Astrocyte (in vitro differentiated cells and primary cell): ENCODE data around the gene GNAO1. TPM values are rescaled to one million over a fixed set of nuclear protein-coding genes. Genes with fewer than 3 reads are reported as not detected.

Source experiments
- DNase-seq: peaks from one replicate; pipeline ENCODE4 v3.0.0-alpha.2; 2010; ENCODE audit warnings: low read depth
- FAIRE-seq: peaks from 2 replicates; lab custom pipeline; 2011; peaks lifted over from hg19 to GRCh38; lab: Jason Lieb, UNC
- H2AFZ ChIP-seq: 2 replicates; pipeline ENCODE4 v1.6.0; 2012; ENCODE audit warnings: low read depth, low read length, inconsistent platforms
- H3K27ac ChIP-seq: 2 replicates; pipeline ENCODE4 v1.5.1; 2011; ENCODE audit warnings: low read depth, low read length, inconsistent platforms
- H3K27me3 ChIP-seq: 2 replicates; pipeline ENCODE4 v1.6.0; 2011; ENCODE audit warnings: low read length, inconsistent platforms; ENCODE audit not compliant: insufficient read depth
- H3K36me3 ChIP-seq: 2 replicates; pipeline ENCODE4 v1.5.1; 2011; ENCODE audit warnings: low read length, inconsistent platforms; ENCODE audit not compliant: insufficient read depth
- H3K4me1 ChIP-seq: 2 replicates; pipeline ENCODE4 v1.5.1; 2011; ENCODE audit warnings: low read length, inconsistent platforms; ENCODE audit not compliant: insufficient read depth
- H3K4me2 ChIP-seq: 2 replicates; pipeline ENCODE4 v1.6.0; 2012; ENCODE audit warnings: low read length, inconsistent platforms
- H3K4me3 ChIP-seq: 2 replicates; pipeline ENCODE4 v1.5.1; 2011; ENCODE audit warnings: low read depth, mild to moderate bottlenecking, low read length, inconsistent platforms; ENCODE audit not compliant: insufficient read depth
- H3K79me2 ChIP-seq: 2 replicates; pipeline ENCODE4 v1.6.0; 2012; ENCODE audit warnings: mild to moderate bottlenecking, low read length, inconsistent platforms; ENCODE audit not compliant: insufficient read depth
- H3K9ac ChIP-seq: 2 replicates; pipeline ENCODE4 v1.6.0; 2012; ENCODE audit warnings: mild to moderate bottlenecking, low read length, inconsistent platforms
- H3K9me3 ChIP-seq: 2 replicates; pipeline ENCODE4 v1.5.1; 2012; ENCODE audit warnings: low read depth, mild to moderate bottlenecking, low read length, inconsistent platforms; ENCODE audit not compliant: insufficient read depth
- H4K20me1 ChIP-seq: 2 replicates; pipeline ENCODE4 v1.6.0; 2012; ENCODE audit warnings: low read length, inconsistent platforms; ENCODE audit not compliant: insufficient read depth
- H3K27ac Mint-ChIP-seq: one replicate; pipeline ENCODE4 v1.8.0; 2021; ENCODE audit warnings: mild to moderate bottlenecking, mixed read lengths; ENCODE audit not compliant: unreplicated experiment
- H3K27me3 Mint-ChIP-seq: one replicate; pipeline ENCODE4 v1.8.0; 2021; ENCODE audit warnings: low read depth, mixed read lengths; ENCODE audit not compliant: unreplicated experiment
- H3K36me3 Mint-ChIP-seq: one replicate; pipeline ENCODE4 v1.8.0; 2021; ENCODE audit warnings: low read depth, mixed read lengths; ENCODE audit not compliant: unreplicated experiment
- H3K4me1 Mint-ChIP-seq: one replicate; pipeline ENCODE4 v1.8.0; 2021; ENCODE audit warnings: low read depth, mixed read lengths; ENCODE audit not compliant: unreplicated experiment
- H3K4me3 Mint-ChIP-seq: one replicate; pipeline ENCODE4 v1.8.0; 2021; ENCODE audit warnings: mild to moderate bottlenecking, moderate library complexity, mixed read lengths; ENCODE audit not compliant: unreplicated experiment
- H3K9me3 Mint-ChIP-seq: one replicate; pipeline ENCODE4 v1.8.0; 2021; ENCODE audit warnings: mild to moderate bottlenecking, mixed read lengths; ENCODE audit not compliant: unreplicated experiment
- CTCF ChIP-seq: IDR thresholded peaks from 2 replicates; pipeline ENCODE4 v1.5.1; 2011; ENCODE audit warnings: low read depth, mild to moderate bottlenecking, inconsistent platforms, low read length, moderate library complexity; ENCODE audit not compliant: insufficient read depth
- EZH2 ChIP-seq: IDR thresholded peaks from 2 replicates; pipeline ENCODE4 v1.6.1; 2012; ENCODE audit warnings: mild to moderate bottlenecking, low read length, inconsistent platforms; ENCODE audit not compliant: insufficient read depth
- total RNA-seq: library from RNA; stranded (reverse); gene quantifications from 2 replicates; pipeline ENCODE4 v1.2.1, GENCODE V29; 2021

The GNAO1 gene
- total RNA-seq, 1 donor from 2014 or later: 1.7 TPM

- Histone ChIP-seq H3K4me3 (no peak overlapping the region), H3K4me2 (no peak overlapping the region), H3K27me3 (no peaks in the 10 kb centered on the region), H3K27ac (no peak overlapping the region), H2AFZ (no peak overlapping the region), H3K79me2 (no peaks in the 10 kb centered on the region), H3K9ac (no peak overlapping the region), H4K20me1 (no peaks in the 10 kb centered on the region), H3K9me3 (no peaks in the 10 kb centered on the region), H3K4me1 (no peaks in the 10 kb centered on the region), H3K36me3 (no peaks in the 10 kb centered on the region)
- TF ChIP-seq EZH2 (no peak), CTCF (no peak)
- Mint-ChIP-seq H3K9me3 (no peaks in the 10 kb centered on the region), H3K4me3 (no peak overlapping the region), H3K36me3 (no peaks in the 10 kb centered on the region), H3K27me3 (peaks cover 27% of the 10 kb centered on the region), H3K27ac (no peak overlapping the region), H3K4me1 (no peaks in the 10 kb centered on the region)
- DNase-seq: no peak
- FAIRE-seq: no peak
Observed at GRCh38 chr16:56347670-56348069, 156.4 kb downstream of the GNAO1 start.

DNA sequence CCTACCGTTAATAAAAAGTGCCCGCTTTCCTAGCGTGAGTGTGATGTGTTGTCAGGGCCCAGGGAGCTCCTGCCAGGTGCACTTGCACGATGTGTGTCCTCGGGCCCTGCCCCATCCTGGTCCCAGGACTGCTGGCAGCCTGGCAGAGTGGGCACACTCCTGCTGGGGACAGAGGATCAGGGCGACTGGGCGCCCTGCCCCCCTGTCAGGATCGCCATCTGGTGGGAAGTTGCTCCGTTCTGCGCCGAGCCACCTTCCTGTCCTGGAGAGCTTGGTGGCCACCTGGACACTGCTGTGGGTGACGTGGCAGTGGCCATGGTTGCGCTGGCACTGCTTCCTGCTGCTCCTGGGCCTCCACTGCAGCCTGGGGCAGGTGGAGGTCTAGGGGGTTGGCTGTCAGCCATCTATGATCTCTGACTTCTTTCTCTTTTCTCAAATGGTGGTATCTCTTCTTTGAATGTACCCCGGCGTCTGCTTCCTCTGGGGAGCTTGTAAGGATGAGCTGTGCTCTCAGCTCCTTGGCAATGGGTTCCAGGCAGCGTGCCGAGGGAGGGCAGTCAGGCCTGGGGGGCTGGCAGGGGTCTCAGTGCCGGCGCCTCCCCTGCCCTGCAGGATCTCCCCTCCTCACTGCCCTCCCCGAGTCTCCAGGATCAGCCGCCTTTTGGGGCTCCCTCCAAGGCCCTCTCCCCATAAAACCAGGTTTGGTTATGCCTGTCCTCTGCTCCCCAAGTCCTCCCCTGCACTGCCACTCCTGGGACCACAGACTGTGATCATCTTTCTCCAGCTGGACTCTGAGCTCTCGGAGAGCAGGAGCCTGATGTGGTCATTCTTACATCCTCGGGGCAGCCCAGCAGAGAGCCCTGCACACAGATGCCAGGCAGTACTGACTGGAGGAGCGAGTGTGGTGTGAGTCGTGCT lies 157.1 kb downstream of the GNAO1 start:
- no peak overlapping the region for H3K27ac Mint-ChIP-seq
- Histone ChIP-seq H3K4me2 (no peak overlapping the region), H3K9ac (no peak overlapping the region), H4K20me1 (no peaks in the 10 kb centered on the region), H3K27ac (no peak overlapping the region), H3K9me3 (no peaks in the 10 kb centered on the region), H3K4me3 (no peak overlapping the region), H3K79me2 (no peaks in the 10 kb centered on the region), H3K4me1 (no peaks in the 10 kb centered on the region), H3K36me3 (no peaks in the 10 kb centered on the region), H2AFZ (no peak overlapping the region), H3K27me3 (no peaks in the 10 kb centered on the region)
- no peak for DNase-seq
- H3K36me3 Mint-ChIP-seq: no peaks in the 10 kb centered on the region
- no peaks in the 10 kb centered on the region for H3K4me1 Mint-ChIP-seq
- no peak for FAIRE-seq
- TF ChIP-seq EZH2: no peak
- no peak overlapping the region for H3K4me3 Mint-ChIP-seq
- no peaks in the 10 kb centered on the region for H3K9me3 Mint-ChIP-seq
- H3K27me3 Mint-ChIP-seq: peaks cover 27% of the 10 kb centered on the region

- no peak overlapping the region for H3K27ac ChIP-seq
- no peak for FAIRE-seq
- no peaks in the 10 kb centered on the region for H3K36me3 Mint-ChIP-seq
- no peak overlapping the region for H3K9ac ChIP-seq
- no peaks in the 10 kb centered on the region for H3K4me1 ChIP-seq
- no peak overlapping the region for H2AFZ ChIP-seq
- no peak overlapping the region for H3K27ac Mint-ChIP-seq
- H3K79me2 ChIP-seq: no peaks in the 10 kb centered on the region
- no peaks in the 10 kb centered on the region for H3K36me3 ChIP-seq
- H3K4me3 Mint-ChIP-seq: no peak overlapping the region
- no peak overlapping the region for H3K4me2 ChIP-seq
- H3K4me3 ChIP-seq: no peak overlapping the region
- peaks cover 27% of the 10 kb centered on the region for H3K27me3 Mint-ChIP-seq
- no peaks in the 10 kb centered on the region for H4K20me1 ChIP-seq
- H3K9me3 Mint-ChIP-seq: no peaks in the 10 kb centered on the region
- no peaks in the 10 kb centered on the region for H3K9me3 ChIP-seq
- no peaks in the 10 kb centered on the region for H3K27me3 ChIP-seq
- no peaks in the 10 kb centered on the region for H3K4me1 Mint-ChIP-seq
- no peak for TF ChIP-seq CTCF
- TF ChIP-seq EZH2: no peak
- no peak for DNase-seq
Observed at GRCh38 chr16:56349086-56349415, 157.8 kb downstream of the GNAO1 start.
